ENCODE results near the gene ARPC1B.

ARPC1B gene

GRCh38 chr7:99433158-99433557 is 58.6 kb downstream of the ARPC1B start:
- in situ Hi-C loops (cut with MboI; ENCODE audit: low pct_unique_long_range_greater_than_20kb, low sequenced_read_pairs, unreplicated experiment): no loop called here
- no peak for TF ChIP-seq CTCF (IDR thresholded peaks at IDR 0.05; ENCODE audit: extremely low read depth, insufficient read depth, missing control alignments)
- DNase-seq (ENCODE audit: low spot score): no peak

- no peak for DNase-seq (ENCODE audit: low spot score)
- TF ChIP-seq CTCF (IDR thresholded peaks at IDR 0.05; ENCODE audit: extremely low read depth, insufficient read depth, missing control alignments): no peak
- in situ Hi-C loops (cut with MboI; ENCODE audit: low pct_unique_long_range_greater_than_20kb, low sequenced_read_pairs, unreplicated experiment): no loop called here
Measured at GRCh38 chr7:99437946-99438572, 63.5 kb downstream of the ARPC1B start.

- in situ Hi-C loops (cut with MboI; ENCODE audit: low pct_unique_long_range_greater_than_20kb, low sequenced_read_pairs, unreplicated experiment): no loop called here
- TF ChIP-seq CTCF (IDR thresholded peaks at IDR 0.05; ENCODE audit: extremely low read depth, insufficient read depth, missing control alignments): no peak
- peak; percentile 99 for DNase-seq (ENCODE audit: low spot score)
Measured at GRCh38 chr7:99438573-99439480, 64.3 kb downstream of the ARPC1B start, which contains the start of the genes CPSF4 and PTCD1. Gene CPSF4 (plus strand): TSS chr7:99438943. CDS start chr7:99439083, 140 bp downstream. Gene PTCD1 (minus strand): TSS chr7:99438798. CDS start chr7:99435242, 3,556 bp downstream.

DNA sequence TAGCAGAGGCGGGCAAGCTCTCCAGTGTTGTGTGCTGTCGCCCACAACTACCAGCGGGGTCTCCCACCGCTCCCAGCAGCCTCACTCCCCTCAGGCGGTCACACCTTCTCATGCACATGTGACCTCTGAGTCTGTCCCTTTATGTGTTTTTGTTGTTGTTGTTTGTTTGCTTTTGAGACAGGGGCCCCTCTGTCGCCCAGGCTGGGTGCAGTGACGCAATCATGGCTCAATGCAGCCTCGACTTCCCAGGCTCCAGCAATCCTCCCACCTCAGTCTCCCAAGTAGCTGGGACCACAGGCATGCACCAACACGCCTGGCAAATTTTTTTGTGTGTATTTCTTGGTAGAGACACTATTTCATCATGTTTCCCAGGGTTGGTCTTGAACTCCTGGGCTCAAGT is 65.7 kb downstream of the ARPC1B start:
- no peak for TF ChIP-seq CTCF (IDR thresholded peaks at IDR 0.05; ENCODE audit: extremely low read depth, insufficient read depth, missing control alignments)
- in situ Hi-C loops (cut with MboI; ENCODE audit: low pct_unique_long_range_greater_than_20kb, low sequenced_read_pairs, unreplicated experiment): no loop called here
- DNase-seq (ENCODE audit: low spot score): no peak

Data from GM13977 (cell line).